Measurements from ENCODE around the gene RALGAPA2. TPM values are rescaled to one million over a fixed set of nuclear protein-coding genes. Genes with fewer than 3 reads are reported as not detected.

RALGAPA2 gene
- total and polyA plus RNA-seq, 2 donors (not counting 3 experiments of a cell fraction or from before 2014, with no cell fraction given): 10.0 to 46.8 TPM

- intact Hi-C loops (cut with micrococcal nuclease) (no loop called here), dilution Hi-C loops (cut with MboI; ENCODE audit: extremely low pct_ligation_motif_present, low sequenced_read_pairs) (loop anchor here (10.0 kb wide), 1 partner anchor 144 kb away; no protein-coding TSS in a partner anchor)
- no peak overlapping the region for H3K27ac ChIP-seq (ENCODE audit: insufficient read depth, low read depth, low read length)
- H3K9me1 ChIP-seq (replicated peaks; ENCODE audit: control insufficient read depth, extremely low read depth, insufficient read depth, low read length): no peaks in the 10 kb centered on the region
- no peak for TF ChIP-seq CTCF (IDR thresholded peaks at IDR 0.05; ENCODE audit: extremely low read depth in 1 of 2, insufficient read depth in 1 of 2, low read depth in 1 of 2, low read length in 2 of 2)
- TF ChIP-seq EZH2 (IDR thresholded peaks at IDR 0.05; ENCODE audit: borderline replicate concordance, low read depth, low read length, severe bottlenecking): no peak
- TF ChIP-seq POLR2AphosphoS5 (IDR thresholded peaks at IDR 0.05; ENCODE audit: insufficient read depth, low read depth, low read length): no peak
- no peak for TF ChIP-seq POLR2A (IDR thresholded peaks at IDR 0.05; ENCODE audit: low read depth, low read length)
- no peak for TF ChIP-seq JUN (IDR thresholded peaks at IDR 0.05; ENCODE audit: borderline replicate concordance, insufficient read depth, insufficient read length, low read depth)
- no peak for TF ChIP-seq FOS (IDR thresholded peaks at IDR 0.05; ENCODE audit: borderline replicate concordance, insufficient read depth, low read length)
- no peak for TF ChIP-seq MAX (IDR thresholded peaks at IDR 0.05; ENCODE audit: insufficient read depth, insufficient read length)
- no peak for TF ChIP-seq GATA2 (IDR thresholded peaks at IDR 0.05; ENCODE audit: insufficient read depth, insufficient read length, low read depth, low read length)
- no peak for TF ChIP-seq MYC (IDR thresholded peaks at IDR 0.05; ENCODE audit: low read depth, low read length)
- H3K36me3 ChIP-seq (ENCODE audit: control insufficient read depth in 2 of 2, extremely low read depth in 1 of 2, insufficient read depth in 2 of 2, low read length in 2 of 2): peaks cover 0 to 15% of the 10 kb centered on the region in 2 experiments
- no peaks in the 10 kb centered on the region for H3K4me1 ChIP-seq (ENCODE audit: control insufficient read depth, extremely low read depth, insufficient read depth, low read length)
- DNase-seq (ENCODE audit: low read depth, low spot score): no peak
- no peaks in the 10 kb centered on the region for H3K79me2 ChIP-seq (ENCODE audit: control insufficient read depth, insufficient read depth, low read length)
- no TSS peak for BruUV-seq (replicated peaks)
- POLR2A ChIA-PET: no interaction called here
- H3K9ac ChIP-seq (replicated peaks; ENCODE audit: extremely low read depth, insufficient read depth, low read length): no peak overlapping the region
- H4K20me1 ChIP-seq (replicated peaks; ENCODE audit: control insufficient read depth, extremely low read depth, insufficient read depth, low read length): no peaks in the 10 kb centered on the region
- H3K4me3 ChIP-seq (replicated peaks in 1 of 3; ENCODE audit: insufficient read depth in 1 of 3, low read depth in 1 of 3, low read length in 3 of 3): no peak overlapping the region
- H2AFZ ChIP-seq (ENCODE audit: low read depth, low read length): no peak overlapping the region
- no peak overlapping the region for H3K4me2 ChIP-seq (ENCODE audit: insufficient read depth, low read length)
- no peak for FAIRE-seq
- H3K9me3 ChIP-seq (replicated peaks; ENCODE audit: control insufficient read depth, insufficient read depth, low read length): no peaks in the 10 kb centered on the region
- no peaks in the 10 kb centered on the region for H3K27me3 ChIP-seq (ENCODE audit: control insufficient read depth in 2 of 2, insufficient read depth in 2 of 2, low read length in 2 of 2)
- CTCF ChIA-PET: interaction anchor here (1.1 kb wide), 1 partner anchor 25 kb away, joined by 3 read pairs; no protein-coding TSS in a partner anchor
These were observed 193.2 kb downstream of the RALGAPA2 start for GRCh38 chr20:20519269-20519668.

All from endothelial cell of umbilical vein (primary cell).